WTC11 (cell line): ENCODE results near the gene SLC7A4. TPM values are rescaled to one million over a fixed set of nuclear protein-coding genes. Genes with fewer than 3 reads are reported as not detected.

Experiments used
- ATAC-seq: fragments of 200-7000 bp; cut with Tn5 transposase; 2 replicates; pipeline ENCODE4 v1.10.0; 2021; ENCODE audit warnings: mild to moderate bottlenecking, moderate library complexity
- CTCF ChIA-PET: fragments of 300-600 bp; sonication (Branson Sonifier 250); formaldehyde crosslinking; loops from one replicate; lab custom pipeline; 2021; ENCODE audit warnings: antibody characterized with exemption; lab: Charles Lee
- POLR2A ChIA-PET: fragments of 350-600 bp; sonication (Branson Sonifier 250); formaldehyde crosslinking; loops from one replicate; lab custom pipeline; 2021; ENCODE audit warnings: antibody characterized with exemption; lab: Charles Lee
- DNase-seq: peaks from one replicate; pipeline ENCODE4 v3.0.0; 2021; ENCODE audit warnings: low spot score
- H3K27ac Mint-ChIP-seq: 2 replicates; pipeline ENCODE4 v1.8.0; 2021; ENCODE audit warnings: mixed read lengths
- H3K27me3 Mint-ChIP-seq: 2 replicates; pipeline ENCODE4 v1.8.0; 2021; ENCODE audit warnings: low read depth, mild to moderate bottlenecking, moderate library complexity, mixed read lengths
- H3K36me3 Mint-ChIP-seq: 2 replicates; pipeline ENCODE4 v1.8.0; 2021; ENCODE audit warnings: mixed read lengths
- H3K4me1 Mint-ChIP-seq: 2 replicates; pipeline ENCODE4 v1.8.0; 2022; ENCODE audit warnings: mixed read lengths
- H3K4me3 Mint-ChIP-seq: 2 replicates; pipeline ENCODE4 v1.8.0; 2021; ENCODE audit warnings: mild to moderate bottlenecking, moderate library complexity, mixed read lengths
- H3K9me3 Mint-ChIP-seq: 2 replicates; pipeline ENCODE4 v1.8.0; 2021; ENCODE audit warnings: mixed read lengths
- ATF6 ChIP-seq: sonication (generic); formaldehyde crosslinking; IDR thresholded peaks from 2 replicates; pipeline ENCODE4 v1.8.1; 2023; ENCODE audit warnings: mild to moderate bottlenecking, missing genetic modification reagents
- CDX4 ChIP-seq: fragments of 250-450 bp; sonication (Bioruptor Pico); IDR thresholded peaks from 2 replicates; pipeline ENCODE4 v1.9.0; 2021; ENCODE audit warnings: moderate library complexity, mild to moderate bottlenecking, inconsistent platforms, borderline replicate concordance
- CTCF ChIP-seq: fragments of 200-600 bp; IDR thresholded peaks from 2 replicates; pipeline ENCODE4 v1.8.0; 2022; ENCODE audit warnings: antibody characterized with exemption
- E2F4 ChIP-seq: sonication (generic); formaldehyde crosslinking; IDR thresholded peaks from 2 replicates; pipeline ENCODE4 v1.8.1; 2022; ENCODE audit warnings: low read depth, mild to moderate bottlenecking, moderate library complexity, missing genetic modification reagents, borderline replicate concordance
- GRHL2 ChIP-seq: fragments of 250-450 bp; sonication (Bioruptor Pico); IDR thresholded peaks from 2 replicates; pipeline ENCODE4 v1.8.0; 2022; ENCODE audit warnings: mild to moderate bottlenecking, moderate library complexity; ENCODE audit not compliant: insufficient replicate concordance, severe bottlenecking
- KAT7 ChIP-seq: sonication (generic); formaldehyde crosslinking; IDR thresholded peaks from 2 replicates; pipeline ENCODE4 v1.8.1; 2023; ENCODE audit warnings: missing genetic modification reagents, mild to moderate bottlenecking, borderline replicate concordance
- MAX ChIP-seq: sonication (generic); formaldehyde crosslinking; IDR thresholded peaks from 2 replicates; pipeline ENCODE4 v1.8.0; 2022; ENCODE audit warnings: mild to moderate bottlenecking, missing genetic modification reagents
- RORB ChIP-seq: fragments of 250-450 bp; sonication (Bioruptor Pico); IDR thresholded peaks from 2 replicates; pipeline ENCODE4 v1.9.0; 2021; ENCODE audit warnings: mild to moderate bottlenecking
- SMAD4 ChIP-seq: sonication (generic); formaldehyde crosslinking; IDR thresholded peaks from 2 replicates; pipeline ENCODE4 v1.8.0; 2022; ENCODE audit warnings: mild to moderate bottlenecking, missing genetic modification reagents
- ZBTB21 ChIP-seq: sonication (generic); formaldehyde crosslinking; IDR thresholded peaks from 2 replicates; pipeline ENCODE4 v1.8.1; 2023; ENCODE audit warnings: mild to moderate bottlenecking, missing genetic modification reagents, borderline replicate concordance
- ZNF121 ChIP-seq: sonication (generic); formaldehyde crosslinking; IDR thresholded peaks from 2 replicates; pipeline ENCODE4 v1.8.0; 2023; ENCODE audit warnings: missing genetic modification reagents
- ZNF317 ChIP-seq: sonication (generic); formaldehyde crosslinking; IDR thresholded peaks from 2 replicates; pipeline ENCODE4 v1.8.1; 2023; ENCODE audit warnings: low read depth, mild to moderate bottlenecking, moderate library complexity, missing genetic modification reagents, borderline replicate concordance
- ZNF425 ChIP-seq: fragments of 250-450 bp; sonication (Bioruptor Pico); conservative IDR thresholded peaks from 2 replicates; pipeline ENCODE4 v1.9.0; 2021; ENCODE audit warnings: mild to moderate bottlenecking
- ZNF512 ChIP-seq: sonication (generic); formaldehyde crosslinking; IDR thresholded peaks from 2 replicates; pipeline ENCODE4 v1.8.1; 2022; ENCODE audit warnings: missing genetic modification reagents, borderline replicate concordance
- total RNA-seq: library from RNA; stranded (reverse); gene quantifications from 3 replicates; pipeline ENCODE4 v1.2.3, GENCODE V29; 2021

SLC7A4 gene
- total RNA-seq, 1 experiment from 2014 or later = 0.37 TPM

- TF ChIP-seq E2F4 (CRISPR knock-in tag) = no peak
These were observed 5.3 kb downstream of the SLC7A4 start (continued) for GRCh38 chr22:21026783-21027692.

- peaks cover 8% of the 10 kb centered on the region for H3K27me3 Mint-ChIP-seq
- ChIA-PET POLR2A (no interaction called here), CTCF (interaction anchor here (3.5 kb wide), 1 partner anchor 77 kb away, joined by 13 read pairs; no protein-coding TSS in a partner anchor)
- TF ChIP-seq ZNF317 (CRISPR knock-in tag) (no peak), ZNF512 (no peak), ZBTB21 (no peak), ZNF121 (no peak)
- no peak for DNase-seq
- peaks cover 6% of the 10 kb centered on the region for H3K4me1 Mint-ChIP-seq
- H3K27ac Mint-ChIP-seq = no peak overlapping the region
- H3K4me3 Mint-ChIP-seq = no peak overlapping the region
- ATAC-seq = no peak
- H3K9me3 Mint-ChIP-seq = no peaks in the 10 kb centered on the region
- no peaks in the 10 kb centered on the region for H3K36me3 Mint-ChIP-seq
These were observed 6.3 kb downstream of the SLC7A4 start for GRCh38 chr22:21025763-21026755.

- POLR2A ChIA-PET = interaction anchor here (0.7 kb wide), 1 partner anchor 15 kb away, joined by 10 read pairs; no protein-coding TSS in a partner anchor
- TF ChIP-seq GRHL2 (CRISPR knock-in tag) (no peak), CTCF (no peak), SMAD4 (no peak), KAT7 (CRISPR knock-in tag) (no peak), RORB (CRISPR knock-in tag) (no peak), MAX (CRISPR knock-in tag) (no peak), ZNF425 (CRISPR knock-in tag) (no peak), CDX4 (CRISPR knock-in tag) (no peak), ATF6 (CRISPR knock-in tag) (no peak), E2F4 (CRISPR knock-in tag) (no peak)
These were observed 7.1 kb downstream of the SLC7A4 start for GRCh38 chr22:21025266-21025665.

More at GRCh38 chr22:21025266-21025665, 7.1 kb downstream of the SLC7A4 start:
- CTCF ChIA-PET = interaction anchor here (3.5 kb wide), 1 partner anchor 77 kb away, joined by 13 read pairs; no protein-coding TSS in a partner anchor
- H3K4me3 Mint-ChIP-seq = no peak overlapping the region
- peaks cover 6% of the 10 kb centered on the region for H3K4me1 Mint-ChIP-seq
- H3K27me3 Mint-ChIP-seq = peaks cover under 1% of the 10 kb centered on the region
- no peak for DNase-seq
- no peak overlapping the region; the same call in 1 of the 2 replicates for H3K27ac Mint-ChIP-seq
- H3K9me3 Mint-ChIP-seq = peaks cover under 1% of the 10 kb centered on the region; the same call in 1 of the 2 replicates
- H3K36me3 Mint-ChIP-seq = no peaks in the 10 kb centered on the region
- no peak for ATAC-seq
